HCT116 (cell line): ENCODE data around the gene C12orf43. TPM values are rescaled to one million over a fixed set of nuclear protein-coding genes. Genes with fewer than 3 reads are reported as not detected.
A peak's percentile ranks its signal among the peaks of the same experiment; 100 is the strongest.

Source experiments
- CBX3 ChIP-seq: IDR thresholded peaks from 2 replicates; pipeline ENCODE4 v1.6.1; 2012; ENCODE audit warnings: low read depth
- EZH2 ChIP-seq: fragments of 200-600 bp; sonication (generic); IDR thresholded peaks from 2 replicates; pipeline ENCODE4 v1.6.1; 2017; ENCODE audit warnings: antibody characterized with exemption, mixed run types
- SP1 ChIP-seq: IDR thresholded peaks from 2 replicates; pipeline ENCODE4 v1.6.1; 2012; ENCODE audit warnings: low read depth
- ZNF274 ChIP-seq: fragments of 200-500 bp; sonication (Bioruptor generic); IDR thresholded peaks from 2 replicates; pipeline ENCODE4 v1.6.1; 2014; ENCODE audit warnings: mild to moderate bottlenecking, low read depth, low read length, inconsistent platforms
- total RNA-seq: library from RNA; stranded (reverse); gene quantifications from one replicate; pipeline ENCODE4 v1.2.1, GENCODE V29; 2021; ENCODE audit not compliant: unreplicated experiment
- TF ChIP-seq, protein P1 (sequence below), 3 experiments: fragments of 200-600 bp in 1 of 3; sonication (generic) in 1 of 3; IDR thresholded peaks in 2 of 3; conservative IDR thresholded peaks in 1 of 3; 2 replicates each; pipeline ENCODE4 v1.5.1; 2012 to 2017; ENCODE audit warnings: low read depth in 2 of 3, low read length in 2 of 3, antibody characterized with exemption in 1 of 3, borderline replicate concordance in 1 of 3, control low read depth in 1 of 3, mild to moderate bottlenecking in 1 of 3, mixed read lengths in 1 of 3, mixed run types in 1 of 3, moderate library complexity in 1 of 3; ENCODE audit not compliant: insufficient read depth in 1 of 3
- TF ChIP-seq, protein P2 (sequence below): IDR thresholded peaks from 2 replicates; pipeline ENCODE4 v1.6.1; 2012; ENCODE audit warnings: low read depth
- TF ChIP-seq, protein P3 (sequence below): IDR thresholded peaks from 2 replicates; pipeline ENCODE4 v1.6.1; 2011; ENCODE audit warnings: mild to moderate bottlenecking, low read length, moderate library complexity; ENCODE audit not compliant: insufficient replicate concordance; ENCODE audit errors: extremely low read depth

C12orf43 gene
- total RNA-seq, 1 experiment from 2014 or later = 16.2 TPM

DNA sequence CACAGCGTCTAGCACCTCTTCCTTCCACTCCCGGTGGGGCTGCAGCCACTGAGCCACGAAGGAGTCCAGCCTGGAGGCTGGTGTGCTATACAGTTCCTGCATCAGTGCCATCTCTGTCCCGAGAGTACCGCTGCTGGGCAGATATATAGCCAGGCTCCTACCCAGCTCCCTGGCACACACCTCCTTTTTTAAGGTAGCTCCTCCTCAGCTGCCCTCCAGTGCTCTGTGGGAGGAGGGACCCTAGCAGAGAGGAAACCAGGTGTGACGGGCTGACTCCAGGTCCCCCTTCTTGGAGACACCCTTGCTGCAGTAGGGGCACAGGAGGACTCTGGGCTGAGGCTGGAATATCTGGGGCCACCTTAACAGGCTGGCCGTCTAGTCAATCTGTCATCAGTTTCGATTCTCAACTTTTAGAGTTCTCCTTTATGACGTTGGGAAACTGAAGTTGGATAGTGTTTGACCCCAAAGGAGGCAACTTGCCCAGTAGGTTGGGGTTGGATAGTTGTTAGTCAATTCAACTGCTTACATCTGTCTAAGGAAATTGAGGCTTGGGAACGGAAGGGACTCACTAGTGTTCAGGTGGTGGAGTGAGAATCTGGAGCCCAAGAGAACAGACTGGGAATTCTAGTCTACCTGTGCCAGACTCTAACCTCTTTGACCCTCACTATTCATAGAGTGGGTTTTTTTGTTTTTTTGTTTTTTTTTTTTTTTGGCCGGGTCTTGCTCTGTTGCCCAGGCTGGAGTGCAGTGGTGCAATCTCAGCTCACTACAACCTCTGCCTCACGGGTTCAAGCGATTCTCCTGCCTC is 22.8 kb upstream of the C12orf43 start, which contains the start of gene OASL (continued):
- TF ChIP-seq, protein P1, sequence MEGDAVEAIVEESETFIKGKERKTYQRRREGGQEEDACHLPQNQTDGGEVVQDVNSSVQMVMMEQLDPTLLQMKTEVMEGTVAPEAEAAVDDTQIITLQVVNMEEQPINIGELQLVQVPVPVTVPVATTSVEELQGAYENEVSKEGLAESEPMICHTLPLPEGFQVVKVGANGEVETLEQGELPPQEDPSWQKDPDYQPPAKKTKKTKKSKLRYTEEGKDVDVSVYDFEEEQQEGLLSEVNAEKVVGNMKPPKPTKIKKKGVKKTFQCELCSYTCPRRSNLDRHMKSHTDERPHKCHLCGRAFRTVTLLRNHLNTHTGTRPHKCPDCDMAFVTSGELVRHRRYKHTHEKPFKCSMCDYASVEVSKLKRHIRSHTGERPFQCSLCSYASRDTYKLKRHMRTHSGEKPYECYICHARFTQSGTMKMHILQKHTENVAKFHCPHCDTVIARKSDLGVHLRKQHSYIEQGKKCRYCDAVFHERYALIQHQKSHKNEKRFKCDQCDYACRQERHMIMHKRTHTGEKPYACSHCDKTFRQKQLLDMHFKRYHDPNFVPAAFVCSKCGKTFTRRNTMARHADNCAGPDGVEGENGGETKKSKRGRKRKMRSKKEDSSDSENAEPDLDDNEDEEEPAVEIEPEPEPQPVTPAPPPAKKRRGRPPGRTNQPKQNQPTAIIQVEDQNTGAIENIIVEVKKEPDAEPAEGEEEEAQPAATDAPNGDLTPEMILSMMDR (IDR thresholded peaks at IDR 0.05 in 2 of 3, conservative IDR thresholded peaks at IDR 0.05 in 1 of 3; ENCODE audit: borderline replicate concordance in 1 of 3, insufficient read depth in 1 of 3, low read depth in 2 of 3, low read length in 2 of 3) = no peak
- TF ChIP-seq, protein P2, sequence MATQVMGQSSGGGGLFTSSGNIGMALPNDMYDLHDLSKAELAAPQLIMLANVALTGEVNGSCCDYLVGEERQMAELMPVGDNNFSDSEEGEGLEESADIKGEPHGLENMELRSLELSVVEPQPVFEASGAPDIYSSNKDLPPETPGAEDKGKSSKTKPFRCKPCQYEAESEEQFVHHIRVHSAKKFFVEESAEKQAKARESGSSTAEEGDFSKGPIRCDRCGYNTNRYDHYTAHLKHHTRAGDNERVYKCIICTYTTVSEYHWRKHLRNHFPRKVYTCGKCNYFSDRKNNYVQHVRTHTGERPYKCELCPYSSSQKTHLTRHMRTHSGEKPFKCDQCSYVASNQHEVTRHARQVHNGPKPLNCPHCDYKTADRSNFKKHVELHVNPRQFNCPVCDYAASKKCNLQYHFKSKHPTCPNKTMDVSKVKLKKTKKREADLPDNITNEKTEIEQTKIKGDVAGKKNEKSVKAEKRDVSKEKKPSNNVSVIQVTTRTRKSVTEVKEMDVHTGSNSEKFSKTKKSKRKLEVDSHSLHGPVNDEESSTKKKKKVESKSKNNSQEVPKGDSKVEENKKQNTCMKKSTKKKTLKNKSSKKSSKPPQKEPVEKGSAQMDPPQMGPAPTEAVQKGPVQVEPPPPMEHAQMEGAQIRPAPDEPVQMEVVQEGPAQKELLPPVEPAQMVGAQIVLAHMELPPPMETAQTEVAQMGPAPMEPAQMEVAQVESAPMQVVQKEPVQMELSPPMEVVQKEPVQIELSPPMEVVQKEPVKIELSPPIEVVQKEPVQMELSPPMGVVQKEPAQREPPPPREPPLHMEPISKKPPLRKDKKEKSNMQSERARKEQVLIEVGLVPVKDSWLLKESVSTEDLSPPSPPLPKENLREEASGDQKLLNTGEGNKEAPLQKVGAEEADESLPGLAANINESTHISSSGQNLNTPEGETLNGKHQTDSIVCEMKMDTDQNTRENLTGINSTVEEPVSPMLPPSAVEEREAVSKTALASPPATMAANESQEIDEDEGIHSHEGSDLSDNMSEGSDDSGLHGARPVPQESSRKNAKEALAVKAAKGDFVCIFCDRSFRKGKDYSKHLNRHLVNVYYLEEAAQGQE = no peak
- TF ChIP-seq CBX3 = no peak; the same call in 1 of the 2 replicates
- TF ChIP-seq, protein P3, sequence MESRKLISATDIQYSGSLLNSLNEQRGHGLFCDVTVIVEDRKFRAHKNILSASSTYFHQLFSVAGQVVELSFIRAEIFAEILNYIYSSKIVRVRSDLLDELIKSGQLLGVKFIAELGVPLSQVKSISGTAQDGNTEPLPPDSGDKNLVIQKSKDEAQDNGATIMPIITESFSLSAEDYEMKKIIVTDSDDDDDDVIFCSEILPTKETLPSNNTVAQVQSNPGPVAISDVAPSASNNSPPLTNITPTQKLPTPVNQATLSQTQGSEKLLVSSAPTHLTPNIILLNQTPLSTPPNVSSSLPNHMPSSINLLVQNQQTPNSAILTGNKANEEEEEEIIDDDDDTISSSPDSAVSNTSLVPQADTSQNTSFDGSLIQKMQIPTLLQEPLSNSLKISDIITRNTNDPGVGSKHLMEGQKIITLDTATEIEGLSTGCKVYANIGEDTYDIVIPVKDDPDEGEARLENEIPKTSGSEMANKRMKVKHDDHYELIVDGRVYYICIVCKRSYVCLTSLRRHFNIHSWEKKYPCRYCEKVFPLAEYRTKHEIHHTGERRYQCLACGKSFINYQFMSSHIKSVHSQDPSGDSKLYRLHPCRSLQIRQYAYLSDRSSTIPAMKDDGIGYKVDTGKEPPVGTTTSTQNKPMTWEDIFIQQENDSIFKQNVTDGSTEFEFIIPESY = no peak
- peak; percentile 82 for TF ChIP-seq SP1
- TF ChIP-seq ZNF274 = no peak
- TF ChIP-seq EZH2 = no peak
